Stimulated activated CD8-positive, alpha-beta memory T cell treated with anti-CD3 and anti-CD28 coated beads, Interleukin-4, amount 100 ng/mL, for 24 hours (primary cell): ENCODE results near the gene TRAF3.
"Not testable (repeated sequence)": the region's sequence is repeated elsewhere in the genome, so short reads cannot be mapped to it uniquely, and the experiment has no call there.

ENCODE experiments used
- DNase-seq: peaks from one replicate; pipeline ENCODE4 v3.0.0-alpha.2; 2020; ENCODE audit warnings: low read depth

The TRAF3 gene

DNA sequence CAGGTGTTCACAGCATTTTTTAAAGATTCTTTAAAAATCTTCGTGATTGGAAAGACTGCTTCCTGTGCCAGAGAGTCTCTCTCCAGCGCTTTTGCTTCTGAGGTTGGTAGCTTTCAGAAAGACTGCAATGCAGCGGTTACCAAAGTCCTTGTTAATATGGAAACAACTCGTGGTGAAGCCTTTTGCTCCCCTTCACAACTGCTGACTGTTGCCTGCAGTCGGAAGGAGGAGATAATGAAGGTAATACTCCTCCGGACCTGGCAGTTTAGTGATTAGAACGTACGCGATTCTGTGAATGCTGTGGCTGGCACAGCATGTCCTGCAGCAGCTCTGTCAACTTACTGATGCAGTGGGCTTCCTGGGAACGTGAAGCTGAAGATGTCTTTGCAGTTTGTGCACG is 50.9 kb downstream of the TRAF3 start:
- DNase-seq: no peak

- DNase-seq: no peak
These were observed 51.8 kb downstream of the TRAF3 start for GRCh38 chr14:102829016-102829548.

- no peak for DNase-seq
These were observed 53.3 kb downstream of the TRAF3 start for GRCh38 chr14:102830474-102831045.

DNA sequence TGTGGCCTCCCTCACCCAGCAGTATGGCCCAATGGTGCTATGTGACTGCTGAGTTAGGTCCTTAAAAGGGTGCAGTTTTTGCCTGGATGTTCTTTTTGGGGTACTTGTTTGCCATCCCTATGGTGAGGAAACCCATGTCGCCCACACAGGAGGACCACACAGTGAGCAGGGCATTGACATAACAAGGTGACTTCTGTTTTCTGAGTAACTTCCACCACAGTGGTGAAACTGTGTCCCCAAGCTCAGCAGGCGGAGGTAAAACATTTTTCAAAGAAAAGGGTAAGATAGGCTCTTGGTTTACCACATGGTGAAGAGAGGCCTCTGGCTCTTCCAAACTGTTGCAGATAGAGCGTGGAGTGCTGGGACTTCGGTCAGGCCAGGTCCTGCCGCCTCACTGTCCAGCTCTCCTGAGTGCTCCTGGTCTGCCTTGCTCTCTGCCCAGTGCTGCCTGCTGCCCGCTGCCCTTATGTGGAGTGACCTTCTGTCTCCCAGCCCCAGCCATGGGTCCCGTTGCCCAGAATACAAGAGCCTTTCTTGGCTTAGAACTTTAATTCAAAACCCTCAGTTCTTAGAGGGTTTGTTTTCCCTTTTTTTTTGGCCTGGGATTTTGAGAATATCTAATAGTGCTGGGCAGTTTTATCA is 54.0 kb downstream of the TRAF3 start:
- DNase-seq: no peak

DNA sequence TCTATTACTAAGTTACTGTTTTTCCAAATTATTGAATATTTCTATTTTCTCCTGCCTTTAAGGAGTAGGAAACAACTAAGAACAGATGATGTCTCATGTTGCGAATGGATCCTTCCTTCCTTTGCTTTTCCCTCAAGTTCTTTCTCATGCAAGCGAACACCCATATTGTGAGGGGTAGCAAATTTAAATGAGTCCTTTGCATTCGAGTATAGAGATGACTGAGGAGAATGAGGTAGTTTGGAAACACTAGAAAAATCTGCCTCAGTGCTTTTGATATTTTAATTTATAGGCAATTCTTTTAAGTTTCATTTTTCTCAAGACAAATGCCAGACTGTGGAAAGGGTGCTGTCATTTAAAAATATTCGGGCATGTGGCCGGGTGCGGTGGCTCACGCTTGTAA is 56.1 kb downstream of the TRAF3 start:
- no peak for DNase-seq

DNA sequence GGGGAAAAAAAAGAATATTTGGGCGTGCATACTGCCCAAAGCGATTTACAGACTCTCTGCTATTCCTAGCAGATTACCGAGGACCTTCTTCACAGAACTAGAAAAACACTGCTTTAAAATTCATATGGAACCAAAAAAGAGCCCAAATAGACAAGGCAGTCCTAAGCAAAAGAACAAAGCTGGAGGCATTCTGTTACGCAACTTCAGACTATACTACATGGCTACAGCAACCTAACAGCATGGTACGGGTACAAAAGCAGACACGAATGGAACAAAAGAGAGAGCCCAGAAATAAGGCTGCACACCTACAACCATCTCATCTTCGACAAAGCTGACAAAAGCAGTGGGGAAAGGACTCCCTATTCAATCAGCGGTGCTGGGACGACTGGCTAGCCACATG is 56.7 kb downstream of the TRAF3 start:
- no peak for DNase-seq

- no peak for DNase-seq
These were observed 58.7 kb downstream of the TRAF3 start for GRCh38 chr14:102835959-102836358.

- not testable (repeated sequence) for DNase-seq
These were observed 59.9 kb downstream of the TRAF3 start for GRCh38 chr14:102837120-102837519.

DNA sequence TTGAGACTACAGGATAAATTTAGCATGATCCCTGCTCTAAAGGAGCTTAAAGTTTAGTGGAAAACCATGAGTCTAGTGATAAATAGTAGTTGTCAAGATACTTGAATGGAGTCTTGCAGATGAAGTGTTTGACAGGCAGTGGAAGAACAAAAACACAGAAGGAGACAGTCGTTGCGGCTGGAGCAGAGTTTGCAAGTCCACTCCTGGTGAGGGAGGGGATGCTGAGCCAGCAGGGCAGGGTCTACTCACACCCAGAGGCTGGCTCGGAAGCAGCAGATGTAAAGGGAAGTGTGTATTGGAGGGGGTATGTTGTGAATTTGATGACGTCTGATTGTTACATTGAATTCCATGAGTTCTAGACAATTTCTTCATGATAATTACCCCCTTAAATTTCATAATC is 61.3 kb downstream of the TRAF3 start:
- DNase-seq: no peak

DNA sequence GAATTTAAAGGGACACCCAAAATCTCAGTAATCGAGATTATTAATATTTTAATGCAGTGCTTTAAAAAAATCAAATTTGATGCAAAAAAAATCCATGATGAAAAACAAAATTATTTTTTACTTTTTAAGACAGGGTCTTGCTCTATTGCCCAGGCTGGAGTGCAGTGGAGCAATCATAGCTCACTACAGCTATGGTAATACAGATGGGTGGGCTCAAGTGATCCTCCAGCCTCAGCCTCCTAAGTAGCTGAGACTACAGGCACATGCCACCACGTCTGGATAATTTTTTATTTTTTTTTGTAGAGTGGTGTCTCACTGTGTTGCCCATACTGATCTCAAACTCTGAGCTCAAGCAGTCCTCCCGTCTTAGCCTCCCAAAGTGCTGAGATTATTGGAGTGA is 62.9 kb downstream of the TRAF3 start:
- no peak for DNase-seq

GRCh38 chr14:102840771-102841528 is 63.7 kb downstream of the TRAF3 start:
- DNase-seq: no peak

- DNase-seq: no peak
These were observed 71.7 kb downstream of the TRAF3 start for GRCh38 chr14:102848830-102849525.

- DNase-seq: no peak
These were observed 72.5 kb downstream of the TRAF3 start for GRCh38 chr14:102849526-102850379.

GRCh38 chr14:102853648-102854047 is 76.4 kb downstream of the TRAF3 start:
- DNase-seq: no peak

DNA sequence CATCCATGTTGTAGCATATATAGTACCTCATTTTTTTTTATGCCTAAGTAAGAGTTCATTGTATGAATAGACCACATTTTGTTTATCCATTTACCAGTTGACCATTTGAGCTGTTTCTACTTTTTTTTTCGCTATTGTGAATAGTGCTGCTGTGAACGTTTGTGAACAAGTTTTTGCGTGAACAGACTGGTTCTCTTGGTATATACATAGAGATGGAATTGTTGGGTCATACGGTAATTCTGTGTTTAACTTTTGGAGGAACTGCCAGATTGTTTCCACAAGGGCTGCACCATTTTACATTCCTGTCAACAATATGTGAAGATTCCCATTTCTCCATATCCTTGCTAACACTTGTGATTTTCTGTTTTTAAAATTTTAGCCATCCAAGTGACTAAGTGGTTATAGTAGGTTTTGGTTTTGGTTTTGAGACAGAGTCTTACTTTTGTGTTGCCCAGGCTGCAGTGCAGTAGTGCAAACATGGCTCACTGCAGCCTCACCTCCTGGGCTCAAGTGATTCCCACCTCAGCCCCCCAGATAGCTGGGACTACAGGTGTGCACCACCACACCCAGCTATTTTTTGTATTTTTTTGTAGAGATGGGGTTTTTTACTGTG is 76.9 kb downstream of the TRAF3 start:
- DNase-seq: no peak

DNA sequence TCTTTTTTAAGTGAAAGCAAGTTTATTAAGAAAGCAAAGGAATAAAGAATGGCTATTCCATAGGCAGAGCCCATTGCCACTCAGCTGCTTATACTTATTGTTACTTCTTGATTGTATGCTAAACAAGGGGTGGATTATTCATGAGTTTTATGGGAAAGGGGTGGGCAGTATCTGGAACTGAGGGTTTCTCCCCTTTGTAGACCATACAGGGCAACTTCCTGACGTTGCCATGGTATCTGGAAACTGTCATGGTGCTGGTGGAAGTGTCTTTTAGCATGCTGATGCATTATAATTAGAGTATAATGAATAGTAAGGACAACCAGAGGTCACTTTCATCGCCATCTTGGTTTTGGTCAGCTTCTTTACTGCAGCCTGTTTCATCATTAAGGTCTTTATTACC is 78.9 kb downstream of the TRAF3 start:
- DNase-seq: no peak

DNA sequence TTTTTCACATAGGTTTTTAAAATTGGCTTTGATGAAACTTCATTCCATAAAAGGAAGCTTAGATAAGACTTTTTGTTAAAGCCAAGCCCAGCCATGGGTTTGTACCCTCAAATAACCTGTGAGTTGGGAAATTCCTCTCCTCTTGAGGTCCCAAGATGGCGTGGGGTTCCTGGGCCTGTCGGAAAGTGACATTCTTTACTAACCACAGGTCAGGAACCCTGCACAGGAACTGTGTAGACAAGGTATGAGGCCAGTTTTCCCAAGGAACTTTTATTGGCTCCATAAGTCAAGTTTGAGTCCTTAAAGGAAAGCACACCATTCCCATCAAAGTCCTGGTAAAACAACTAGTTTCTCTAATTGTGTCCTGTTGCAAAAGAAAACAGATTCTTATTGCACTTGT is 80.2 kb downstream of the TRAF3 start:
- no peak for DNase-seq

- DNase-seq: no peak
These were observed 82.7 kb downstream of the TRAF3 start for GRCh38 chr14:102859911-102860310.

DNA sequence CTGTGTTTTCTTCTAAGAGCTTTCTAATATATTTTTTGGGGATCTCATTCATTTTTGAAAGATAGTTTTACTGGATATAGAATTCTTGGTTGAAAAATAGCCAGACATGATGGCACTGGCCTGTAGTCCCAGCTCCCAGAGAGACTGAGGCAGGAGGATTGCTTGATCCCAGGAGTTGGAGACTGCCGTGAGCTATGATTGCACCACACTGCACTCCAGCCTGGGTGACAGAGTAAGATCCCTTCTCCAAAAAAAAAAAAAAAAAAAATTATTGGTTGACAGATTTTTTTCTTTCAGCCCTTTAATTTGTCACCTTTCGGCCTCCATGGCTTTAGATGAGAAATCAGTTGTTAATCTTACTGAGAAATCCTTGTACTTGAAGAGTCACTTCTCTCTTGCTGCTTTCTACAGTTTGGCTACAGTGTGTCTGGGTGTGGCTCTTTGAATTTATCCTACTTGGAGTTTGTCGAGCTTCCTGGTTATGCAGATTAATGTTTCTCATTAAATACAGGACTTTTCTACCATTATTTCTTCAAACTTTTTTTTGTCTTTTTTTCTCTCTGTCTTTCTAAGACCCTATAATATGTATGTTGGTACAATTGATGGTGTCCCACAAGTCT is 85.0 kb downstream of the TRAF3 start:
- no peak for DNase-seq

DNA sequence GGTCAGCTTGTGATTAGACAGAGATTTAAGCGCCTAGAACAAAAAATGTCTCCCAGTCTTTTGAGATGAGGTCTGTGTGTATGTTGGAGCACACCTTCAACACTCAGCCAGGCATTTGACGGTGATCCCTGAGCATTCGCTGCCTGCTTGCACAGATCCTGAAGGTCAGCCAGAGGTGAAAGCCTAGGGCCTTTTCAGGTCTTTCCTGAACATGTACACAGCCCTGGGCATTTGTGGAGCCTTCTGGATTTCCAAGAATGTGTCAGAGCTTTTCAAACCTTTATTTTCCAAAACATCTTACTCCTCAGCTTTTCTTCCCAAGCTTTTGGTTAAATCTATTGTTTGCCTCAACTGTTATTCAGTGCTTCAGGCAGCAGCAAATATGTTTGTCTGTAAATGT is 86.1 kb downstream of the TRAF3 start:
- DNase-seq: no peak

- not testable (repeated sequence) for DNase-seq
These were observed 88.7 kb downstream of the TRAF3 start for GRCh38 chr14:102865916-102866315.
